Omental fat pad (tissue), 4 donors: Measurements from ENCODE around the gene FARSB. TPM values are rescaled to one million over a fixed set of nuclear protein-coding genes. Genes with fewer than 3 reads are reported as not detected.

Experiments used
- ATAC-seq: fragments of 150-250 bp; one replicate; pipeline ENCODE4 v1.9.1; 2016; ENCODE audit warnings: mild to moderate bottlenecking, moderate library complexity; ENCODE audit not compliant: low FRiP score
- DNase-seq: peaks from one replicate; pipeline ENCODE4 v3.0.0-alpha.2; 2019; ENCODE audit warnings: low spot score
- CTCF ChIP-seq, 3 donors: fragments of 450-650 bp; IDR thresholded peaks; one replicate each; pipeline ENCODE4 v1.5.1; 2016 to 2017; ENCODE audit warnings: antibody characterized with exemption in 3 of 3, mild to moderate bottlenecking in 3 of 3, moderate library complexity in 2 of 3
- total RNA-seq, 4 donors: library from RNA; depleted of rRNA; stranded (reverse); fragments of >200 nt; gene quantifications; one replicate each; pipeline ENCODE4 v1.1.0, GENCODE V29; 2016

The FARSB gene
- total RNA-seq, 4 donors from 2014 or later, result 11.8 to 18.4 (median 14.8) TPM

DNA sequence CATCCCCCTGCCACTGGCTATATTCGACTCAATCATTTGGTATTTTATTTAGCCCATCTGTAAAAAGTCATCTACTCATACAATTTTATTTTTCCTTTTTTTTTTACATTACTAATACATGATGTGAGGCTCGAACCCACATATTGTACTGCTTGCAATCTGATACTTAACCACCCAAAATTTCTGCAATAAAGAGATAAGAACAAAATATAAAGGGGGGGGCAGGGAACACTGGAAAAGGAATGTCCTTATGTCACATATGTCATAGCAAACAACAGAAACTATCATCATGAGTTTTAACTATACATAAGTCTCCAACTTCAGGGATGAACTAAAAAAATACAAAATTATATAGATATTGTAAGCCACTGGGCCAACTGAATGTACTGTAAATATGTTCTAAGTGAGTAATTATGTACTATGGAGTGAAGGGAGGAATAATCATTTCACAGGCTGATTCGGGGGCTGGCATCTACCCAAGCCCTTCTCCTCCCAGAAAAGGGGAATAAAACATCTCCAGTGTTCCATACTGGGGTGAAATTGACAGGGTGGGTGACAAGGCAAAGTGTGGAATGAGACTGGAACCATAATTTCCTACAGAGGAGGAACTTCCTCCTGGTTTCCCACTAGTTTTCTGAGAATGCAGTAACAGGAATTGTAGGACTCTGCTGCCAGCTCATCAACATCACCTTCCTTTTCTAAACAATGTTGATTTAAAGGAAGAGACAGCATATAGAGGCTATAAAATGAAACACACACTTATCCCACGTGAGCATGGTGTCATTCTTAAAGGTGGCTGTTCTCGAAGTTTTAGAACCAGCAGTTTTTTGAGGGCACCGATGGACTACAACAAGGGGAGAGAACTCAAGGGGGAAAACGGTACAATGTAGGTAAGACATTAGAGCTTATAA lies 79.5 kb downstream of the FARSB start:
- ATAC-seq, result no peak
- no peak for DNase-seq
- no peak for TF ChIP-seq CTCF (IDR thresholded peaks at IDR 0.05)

- ATAC-seq (no peak), DNase-seq (no peak)
- no peak for TF ChIP-seq CTCF (IDR thresholded peaks at IDR 0.05)
Observed at GRCh38 chr2:222575618-222576017, 80.3 kb downstream of the FARSB start.

DNA sequence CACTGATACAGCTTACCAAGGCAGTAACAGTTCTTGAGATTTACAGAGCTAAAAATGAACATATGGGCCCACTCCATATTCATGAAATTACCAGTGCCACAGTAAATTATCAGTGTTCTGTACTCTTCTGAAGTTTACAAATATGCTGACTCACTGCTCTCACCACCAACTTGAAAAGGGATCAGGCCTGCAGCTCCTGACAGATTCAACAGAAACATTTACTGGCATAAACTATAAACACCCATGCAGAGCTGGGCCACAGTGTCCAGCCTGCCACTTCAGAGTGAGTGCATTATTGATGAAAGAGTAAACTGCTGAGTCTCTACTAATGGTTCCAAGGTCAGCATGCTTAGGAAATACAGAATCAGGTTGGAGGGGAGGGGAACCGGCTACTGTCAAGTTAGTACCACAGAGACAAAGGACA lies 83.1 kb downstream of the FARSB start:
- ATAC-seq, result peak; percentile 65
- DNase-seq, result no peak
- no peak for TF ChIP-seq CTCF (IDR thresholded peaks at IDR 0.05)

GRCh38 chr2:222572264-222572721 lies 83.6 kb downstream of the FARSB start:
- no peak for TF ChIP-seq CTCF (IDR thresholded peaks at IDR 0.05)
- no peak for DNase-seq
- peak; percentile 25 for ATAC-seq

GRCh38 chr2:222569826-222570225 lies 86.1 kb downstream of the FARSB start:
- DNase-seq, result no peak
- TF ChIP-seq CTCF (IDR thresholded peaks at IDR 0.05), result no peak
- ATAC-seq, result peak; percentile 17

GRCh38 chr2:222568865-222569264 lies 87.0 kb downstream of the FARSB start:
- no peak for DNase-seq
- TF ChIP-seq CTCF (IDR thresholded peaks at IDR 0.05), result no peak
- ATAC-seq, result no peak

DNA sequence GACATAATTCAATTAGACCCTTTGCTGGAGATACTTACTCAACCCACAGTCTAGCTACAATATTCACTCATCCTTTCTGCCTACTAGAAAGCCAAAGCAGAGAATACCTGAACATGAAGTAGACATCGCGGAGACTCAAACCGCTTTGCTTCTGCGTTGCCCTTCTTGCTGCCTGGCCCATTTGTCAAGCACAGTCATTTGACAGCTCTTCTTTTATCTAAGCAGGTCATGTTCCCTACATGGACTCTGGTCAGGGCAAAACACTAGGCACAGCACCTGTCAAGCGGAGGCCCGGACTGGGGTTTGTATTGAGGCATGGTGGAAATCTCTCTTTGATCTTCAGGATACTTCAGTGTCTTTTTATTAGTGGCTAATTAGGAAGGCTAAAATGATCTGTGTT lies 89.7 kb downstream of the FARSB start:
- TF ChIP-seq CTCF (IDR thresholded peaks at IDR 0.05), result no peak
- DNase-seq (no peak), ATAC-seq (no peak)
